H1 (cell line): ENCODE results near the gene TBC1D16. TPM values are rescaled to one million over a fixed set of nuclear protein-coding genes. Genes with fewer than 3 reads are reported as not detected.
A peak's percentile ranks its signal among the peaks of the same experiment; 100 is the strongest.

Source experiments
- CTCF ChIA-PET: fragments of 300-600 bp; sonication (Branson Sonifier 250); formaldehyde crosslinking; loops from one replicate; lab custom pipeline; 2021; ENCODE audit not compliant: partially characterized antibody; lab: Charles Lee
- POLR2A ChIA-PET: fragments of 300-600 bp; sonication (Branson Sonifier 250); formaldehyde crosslinking; loops from one replicate; lab custom pipeline; 2021; ENCODE audit warnings: inconsistent platforms; ENCODE audit not compliant: partially characterized antibody; lab: Charles Lee
- DNase-seq, 2 experiments: peaks; one replicate each; pipeline versions ENCODE4 v3.0.0 to v3.0.0-alpha.2; 2010 to 2022; ENCODE audit warnings: low spot score in 2 of 2, low read depth in 1 of 2, mixed read lengths in 1 of 2
- FAIRE-seq: peaks from 2 replicates; lab custom pipeline; 2011; peaks lifted over from hg19 to GRCh38; lab: Jason Lieb, UNC
- H2AFZ ChIP-seq: 2 replicates; pipeline ENCODE4 v1.8.1; 2012; ENCODE audit warnings: low read length, inconsistent platforms
- H2AK5ac ChIP-seq: 2 replicates; pipeline ENCODE4 v1.6.1; 2013; ENCODE audit warnings: low read depth, low read length
- H2BK120ac ChIP-seq: replicated peaks from 2 replicates; pipeline ENCODE3; 2013; ENCODE audit warnings: low read depth, low read length, inconsistent platforms
- H2BK12ac ChIP-seq: 2 replicates; pipeline ENCODE4 v1.6.1; 2013; ENCODE audit warnings: low read depth, low read length
- H2BK15ac ChIP-seq: 2 replicates; pipeline ENCODE4 v1.6.1; 2013; ENCODE audit warnings: low read length
- H2BK20ac ChIP-seq: 2 replicates; pipeline ENCODE4 v1.6.1; 2013; ENCODE audit warnings: low read length
- H2BK5ac ChIP-seq: 2 replicates; pipeline ENCODE4 v1.6.1; 2013; ENCODE audit warnings: low read depth, low read length
- H3K14ac ChIP-seq: 2 replicates; pipeline ENCODE4 v1.6.1; 2013; ENCODE audit warnings: inconsistent platforms; ENCODE audit not compliant: insufficient read length
- H3K18ac ChIP-seq: 2 replicates; pipeline ENCODE4 v1.6.1; 2013; ENCODE audit warnings: low read length; ENCODE audit errors: extremely low read depth
- H3K23ac ChIP-seq: 2 replicates; pipeline ENCODE4 v1.6.1; 2013; ENCODE audit warnings: inconsistent platforms; ENCODE audit not compliant: insufficient read length
- H3K23me2 ChIP-seq: 2 replicates; pipeline ENCODE4 v1.6.1; 2013; ENCODE audit warnings: low read depth, low read length
- H3K27ac ChIP-seq: 2 replicates; pipeline ENCODE4 v1.6.1; 2011; ENCODE audit warnings: low read depth, low read length, inconsistent platforms
- H3K27me3 ChIP-seq, 4 experiments: replicated peaks in 1 of 4; 1 replicate in 1 of 4; 2 replicates in 3 of 4; pipeline versions ENCODE4 v1.6.1 to v1.8.1; 2011 to 2013; ENCODE audit warnings: low read length in 3 of 4, mild to moderate bottlenecking in 3 of 4, inconsistent platforms in 2 of 4, mixed read lengths in 2 of 4, moderate library complexity in 1 of 4; ENCODE audit not compliant: control insufficient read depth in 3 of 4, insufficient read depth in 3 of 4; ENCODE audit errors: extremely low read depth in 1 of 4
- H3K36me3 ChIP-seq, 4 experiments: 2 replicates each; pipeline versions ENCODE4 v1.6.1 to v1.8.1; 2011 to 2013; ENCODE audit warnings: mild to moderate bottlenecking in 4 of 4, low read length in 3 of 4, moderate library complexity in 2 of 4, control low read depth in 1 of 4, inconsistent platforms in 1 of 4; ENCODE audit not compliant: insufficient read depth in 4 of 4, control insufficient read depth in 2 of 4
- H3K4ac ChIP-seq: replicated peaks from 2 replicates; pipeline ENCODE3; 2013; ENCODE audit warnings: low read length, low read depth, mixed read lengths, inconsistent platforms; ENCODE audit not compliant: insufficient read length
- H3K4me1 ChIP-seq, 4 experiments: replicated peaks in 1 of 4; 1 replicate in 1 of 4; 2 replicates in 3 of 4; pipeline versions ENCODE4 v1.6.1 to v1.8.1; 2011 to 2013; ENCODE audit warnings: low read length in 3 of 4, inconsistent platforms in 2 of 4, mixed read lengths in 1 of 4; ENCODE audit not compliant: insufficient read depth in 4 of 4, control insufficient read depth in 3 of 4
- H3K4me2 ChIP-seq, 2 experiments: 2 replicates each; pipeline versions ENCODE4 v1.6.1 to v1.8.1; 2011 to 2013; ENCODE audit warnings: low read depth in 2 of 2, low read length in 2 of 2, control low read depth in 1 of 2, inconsistent platforms in 1 of 2, mild to moderate bottlenecking in 1 of 2; ENCODE audit not compliant: insufficient read depth in 1 of 2
- H3K4me3 ChIP-seq, 4 experiments: fragments of 200-600, 300-600 bp in 1 of 4; sonication (generic), shearing (Covaris generic), sonication (Bioruptor Twin) in 1 of 4; 2 replicates each; pipeline versions ENCODE4 v1.5.1 to v1.8.1; 2011 to 2016; ENCODE audit warnings: low read length in 4 of 4, low read depth in 3 of 4, control low read depth in 2 of 4, inconsistent platforms in 2 of 4, mild to moderate bottlenecking in 2 of 4, mixed read lengths in 1 of 4, moderate library complexity in 1 of 4; ENCODE audit not compliant: insufficient read depth in 2 of 4; ENCODE audit errors: extremely low read depth in 1 of 4
- H3K56ac ChIP-seq: replicated peaks from 2 replicates; pipeline ENCODE3; 2013; ENCODE audit warnings: low read depth, mild to moderate bottlenecking, mixed read lengths, low read length, inconsistent platforms; ENCODE audit not compliant: insufficient read length
- H3K79me1 ChIP-seq: 2 replicates; pipeline ENCODE4 v1.6.1; 2013; ENCODE audit warnings: low read depth, low read length, control low read depth
- H3K79me2 ChIP-seq, 2 experiments: 2 replicates each; pipeline versions ENCODE4 v1.6.1 to v1.8.1; 2012 to 2013; ENCODE audit warnings: low read length in 2 of 2, mild to moderate bottlenecking in 2 of 2, inconsistent platforms in 1 of 2; ENCODE audit not compliant: insufficient read depth in 2 of 2, control insufficient read depth in 1 of 2
- H3K9ac ChIP-seq, 4 experiments: replicated peaks in 1 of 4; 1 replicate in 1 of 4; 2 replicates in 3 of 4; pipeline versions ENCODE4 v1.6.1 to v1.8.1; 2011 to 2013; ENCODE audit warnings: low read depth in 3 of 4, low read length in 3 of 4, control low read depth in 2 of 4, mild to moderate bottlenecking in 2 of 4, moderate library complexity in 2 of 4, inconsistent platforms in 1 of 4; ENCODE audit errors: extremely low read depth in 1 of 4
- H3K9me3 ChIP-seq, 2 experiments: 2 replicates each; pipeline versions ENCODE4 v1.6.1 to v1.8.1; 2012 to 2013; ENCODE audit warnings: mild to moderate bottlenecking in 2 of 2, moderate library complexity in 2 of 2, control low read depth in 1 of 2, inconsistent platforms in 1 of 2, low read depth in 1 of 2, low read length in 1 of 2, mixed read lengths in 1 of 2; ENCODE audit not compliant: insufficient read depth in 2 of 2
- H4K20me1 ChIP-seq, 2 experiments: replicated peaks in 1 of 2; 2 replicates each; pipeline versions ENCODE3 to v1.8.1; 2011 to 2013; ENCODE audit warnings: inconsistent platforms in 2 of 2, low read length in 2 of 2, mild to moderate bottlenecking in 1 of 2; ENCODE audit not compliant: insufficient read depth in 2 of 2, control insufficient read depth in 1 of 2
- H4K5ac ChIP-seq: 2 replicates; pipeline ENCODE4 v1.6.1; 2013; ENCODE audit warnings: low read length, low read depth, mixed read lengths, inconsistent platforms; ENCODE audit not compliant: insufficient read length
- H4K8ac ChIP-seq: 2 replicates; pipeline ENCODE4 v1.8.0; 2013; ENCODE audit warnings: mild to moderate bottlenecking, moderate library complexity, low read length, inconsistent platforms; ENCODE audit not compliant: insufficient read depth; ENCODE audit errors: extremely low read depth
- H4K91ac ChIP-seq: replicated peaks from 2 replicates; pipeline ENCODE3; 2013; ENCODE audit warnings: low read length, mixed read lengths, inconsistent platforms; ENCODE audit not compliant: insufficient read length
- CEBPB ChIP-seq: IDR thresholded peaks from 2 replicates; pipeline ENCODE4 v1.6.1; 2012; ENCODE audit warnings: low read depth, low read length
- CTBP2 ChIP-seq: IDR thresholded peaks from 2 replicates; pipeline ENCODE4 v1.7.0; 2011; ENCODE audit warnings: borderline replicate concordance, mild to moderate bottlenecking, moderate library complexity, mixed read lengths, low read length; ENCODE audit not compliant: insufficient read depth, insufficient read length
- WGBS, 2 experiments: shearing (Covaris generic) in 1 of 2; methylation state at CpG; one replicate each; pipeline versions ENCODE4 v1.1.6 to v1.1.7; 2013 to 2015; ENCODE audit warnings: low lambda C conversion rate in 2 of 2, mixed read lengths in 2 of 2, inconsistent platforms in 1 of 2, low coverage in 1 of 2, missing lambda C conversion rate in 1 of 2; ENCODE audit not compliant: insufficient replicate concordance in 2 of 2, insufficient coverage in 1 of 2, insufficient read length in 1 of 2; ENCODE audit errors: extremely low coverage in 1 of 2, missing lambda C conversion rate in 1 of 2; 5-methylcytosine and 5-hydroxymethylcytosine counted together
- polyA plus RNA-seq, 7 experiments: library from polyadenylated mRNA; depleted of rRNA in 3 of 7; stranded (reverse) in 5 of 7; unstranded in 2 of 7; fragments of >200 nt in 5 of 7; fragments of 200-250 nt in 2 of 7; gene quantifications; 1 replicate in 5 of 7; 2 replicates in 1 of 7; 4 replicates in 1 of 7; pipeline versions ENCODE4 v1.2.1 to v1.2.3, GENCODE V29; 2011 to 2013; ENCODE audit warnings: missing spikeins in 2 of 7, mixed read lengths in 2 of 7
- total RNA-seq: library from RNA; stranded (reverse); fragmentation: NEBNext Ultra II Directional; extraction: Animal tissue kit (Norgen Biotek cat#: 25700); gene quantifications from 2 replicates; pipeline ENCODE4 v1.2.1, GENCODE V29; 2021

Gene TBC1D16
- total and polyA plus RNA-seq, 2 of the 8 experiments (the other 6 are each of a cell fraction or from before 2014, with no cell fraction given): 21.1 to 109 TPM

GRCh38 chr17:79902146-79902791, 133.4 kb downstream of the TBC1D16 start:
- Histone ChIP-seq H3K23ac (no peak overlapping the region), H3K27me3 (no peaks in the 10 kb centered on the region; a peak in 2 of 7 replicates), H2AFZ (0 out of 2 replicates have a peak overlapping the region, but pooled peaks have one; percentile 44), H3K4ac (no peak overlapping the region), H3K36me3 (no peaks in the 10 kb centered on the region), H3K4me2 (no peak overlapping the region), H2BK20ac (no peak overlapping the region), H3K79me2 (no peaks in the 10 kb centered on the region), H4K91ac (no peak overlapping the region), H2BK5ac (no peak overlapping the region), H3K9ac (no peak overlapping the region), H3K9me3 (no peaks in the 10 kb centered on the region), H3K79me1 (no peaks in the 10 kb centered on the region), H2BK12ac (peak overlapping the region; percentile 63), H3K56ac (no peak overlapping the region), H2AK5ac (no peak overlapping the region), H4K5ac (no peak overlapping the region), H4K20me1 (no peaks in the 10 kb centered on the region), H4K8ac (no peak overlapping the region), H3K4me1 (peaks cover 0 to 5% (median 0%) of the 10 kb centered on the region in 4 experiments; a peak in 2 of 7 replicates), H2BK120ac (no peak overlapping the region), H3K14ac (no peak overlapping the region), H2BK15ac (no peak overlapping the region), H3K4me3 (no peak overlapping the region; a peak in 1 of 8 replicates), H3K27ac (no peak overlapping the region), H3K18ac (no peak overlapping the region; the same call in 1 of the 2 replicates), H3K23me2 (no peaks in the 10 kb centered on the region)
- POLR2A ChIA-PET: no interaction called here
- WGBS, 2 experiments: 88% methylated on average over 10 of the region's 10 CpGs; no CpG with 5 or more reads in 1 of the 2 experiments
- DNase-seq: no peak
- CTCF ChIA-PET: interaction anchor here (1.5 to 2.4 kb wide), 6 partner anchors 11 to 156 kb away, joined by 5 to 9 read pairs (median 7); no protein-coding TSS in a partner anchor
- no peak for FAIRE-seq
- TF ChIP-seq CTBP2 (no peak), CEBPB (peak; percentile 88)
